Naive B cell (primary cell): ENCODE results near the gene TSC2. TPM values are rescaled to one million over a fixed set of nuclear protein-coding genes. Genes with fewer than 3 reads are reported as not detected.

Experiments used
- ATAC-seq, 2 donors: fragments of 150-1000 bp; cut with Tn5 transposase; 2 replicates each; pipeline ENCODE4 v1.10.0; 2021; ENCODE audit warnings: low read depth in 2 of 2, mild to moderate bottlenecking in 2 of 2, moderate library complexity in 2 of 2
- DNase-seq: peaks from one replicate; pipeline ENCODE4 v3.0.0; 2022
- H3K27ac Mint-ChIP-seq, 6 donors: one replicate each; pipeline ENCODE4 v1.8.0; 2020 to 2022; ENCODE audit warnings: mild to moderate bottlenecking in 6 of 6, mixed read lengths in 6 of 6, moderate library complexity in 5 of 6, inconsistent platforms in 2 of 6
- H3K27me3 Mint-ChIP-seq, 3 donors: one replicate each; pipeline ENCODE4 v1.8.0; 2021 to 2022; ENCODE audit warnings: mixed read lengths in 3 of 3, mild to moderate bottlenecking in 1 of 3
- H3K36me3 Mint-ChIP-seq, 2 donors: one replicate each; pipeline ENCODE4 v1.8.0; 2020 to 2022; ENCODE audit warnings: mixed read lengths in 2 of 2, inconsistent platforms in 1 of 2, mild to moderate bottlenecking in 1 of 2
- H3K4me1 Mint-ChIP-seq, 3 donors: one replicate each; pipeline ENCODE4 v1.8.0; 2020 to 2022; ENCODE audit warnings: mixed read lengths in 3 of 3, inconsistent platforms in 1 of 3, mild to moderate bottlenecking in 1 of 3, moderate library complexity in 1 of 3
- H3K4me3 Mint-ChIP-seq, 8 donors: one replicate each; pipeline ENCODE4 v1.8.0; 2020 to 2022; ENCODE audit warnings: mild to moderate bottlenecking in 8 of 8, mixed read lengths in 8 of 8, moderate library complexity in 8 of 8, inconsistent platforms in 2 of 8
- H3K9me3 Mint-ChIP-seq, 7 donors: one replicate each; pipeline ENCODE4 v1.8.0; 2020 to 2022; ENCODE audit warnings: mixed read lengths in 7 of 7, mild to moderate bottlenecking in 5 of 7, inconsistent platforms in 2 of 7, moderate library complexity in 1 of 7
- polyA plus RNA-seq, 6 donors: library from polyadenylated mRNA; unstranded; fragments of 300-500 nt; fragmentation: Illumina TruSeq; gene quantifications; one replicate each; pipeline ENCODE4 v1.2.3, GENCODE V29; 2021; ENCODE audit warnings: low read depth in 6 of 6

Gene TSC2
- polyA plus RNA-seq, 6 donors from 2014 or later: 16.6 to 45.0 (median 24.9) TPM

GRCh38 chr16:2038382-2039231, 9.2 kb upstream of the TSC2 start:
- Mint-ChIP-seq H3K27ac (no peak overlapping the region), H3K27me3 (peaks cover 0 to 10% (median 0%) of the 10 kb centered on the region in 3 donors), H3K9me3 (no peaks in the 10 kb centered on the region), H3K4me3 (no peak overlapping the region), H3K4me1 (peaks cover 0 to 6% (median 0%) of the 10 kb centered on the region in 3 donors), H3K36me3 (no peaks in the 10 kb centered on the region)
- DNase-seq (no peak), ATAC-seq (no peak)

- no peak for DNase-seq
- no peaks in the 10 kb centered on the region for H3K9me3 Mint-ChIP-seq
- H3K27ac Mint-ChIP-seq: no peak overlapping the region
- H3K4me1 Mint-ChIP-seq: peaks cover 0 to 6% (median 0%) of the 10 kb centered on the region in 3 donors
- H3K36me3 Mint-ChIP-seq: no peaks in the 10 kb centered on the region
- ATAC-seq: no peak
- no peak overlapping the region for H3K4me3 Mint-ChIP-seq
- peaks cover 0 to 5% (median 0%) of the 10 kb centered on the region in 3 donors for H3K27me3 Mint-ChIP-seq
Measured at GRCh38 chr16:2039274-2040031, 8.3 kb upstream of the TSC2 start.

GRCh38 chr16:2040041-2040786, 7.6 kb upstream of the TSC2 start:
- H3K4me3 Mint-ChIP-seq: no peak overlapping the region
- DNase-seq (no peak), ATAC-seq (no peak)
- no peaks in the 10 kb centered on the region for H3K36me3 Mint-ChIP-seq
- H3K4me1 Mint-ChIP-seq: peaks cover 0 to 6% (median 0%) of the 10 kb centered on the region in 3 donors
- no peaks in the 10 kb centered on the region for H3K9me3 Mint-ChIP-seq
- H3K27ac Mint-ChIP-seq: no peak overlapping the region
- H3K27me3 Mint-ChIP-seq: no peaks in the 10 kb centered on the region

GRCh38 chr16:2040787-2041522, 6.8 kb upstream of the TSC2 start:
- no peaks in the 10 kb centered on the region for H3K36me3 Mint-ChIP-seq
- DNase-seq (no peak), ATAC-seq (no peak)
- H3K4me3 Mint-ChIP-seq: no peak overlapping the region
- no peak overlapping the region for H3K27ac Mint-ChIP-seq
- H3K9me3 Mint-ChIP-seq: no peaks in the 10 kb centered on the region
- no peaks in the 10 kb centered on the region for H3K27me3 Mint-ChIP-seq
- H3K4me1 Mint-ChIP-seq: peaks cover 0 to 6% (median 0%) of the 10 kb centered on the region in 3 donors

- Mint-ChIP-seq H3K27ac (no peak overlapping the region), H3K36me3 (no peaks in the 10 kb centered on the region), H3K4me1 (peaks cover 10 to 15% (median 13%) of the 10 kb centered on the region in 3 donors), H3K9me3 (no peaks in the 10 kb centered on the region), H3K4me3 (no peak overlapping the region), H3K27me3 (no peaks in the 10 kb centered on the region)
- DNase-seq: no peak
- ATAC-seq: no peak
Measured at GRCh38 chr16:2042171-2042985, 5.4 kb upstream of the TSC2 start.

GRCh38 chr16:2042986-2043666, 4.7 kb upstream of the TSC2 start:
- ATAC-seq (no peak), DNase-seq (no peak)
- no peaks in the 10 kb centered on the region for H3K27me3 Mint-ChIP-seq
- no peaks in the 10 kb centered on the region for H3K36me3 Mint-ChIP-seq
- H3K9me3 Mint-ChIP-seq: no peaks in the 10 kb centered on the region
- no peak overlapping the region for H3K27ac Mint-ChIP-seq
- no peak overlapping the region for H3K4me3 Mint-ChIP-seq
- H3K4me1 Mint-ChIP-seq: peaks cover 11 to 15% (median 13%) of the 10 kb centered on the region in 3 donors

GRCh38 chr16:2043667-2044451, 3.9 kb upstream of the TSC2 start:
- H3K4me1 Mint-ChIP-seq: peaks cover 19 to 22% (median 20%) of the 10 kb centered on the region in 3 donors
- no peak overlapping the region for H3K27ac Mint-ChIP-seq
- ATAC-seq: no peak
- H3K4me3 Mint-ChIP-seq: no peak overlapping the region
- no peak for DNase-seq
- no peaks in the 10 kb centered on the region for H3K27me3 Mint-ChIP-seq
- no peaks in the 10 kb centered on the region for H3K36me3 Mint-ChIP-seq
- H3K9me3 Mint-ChIP-seq: no peaks in the 10 kb centered on the region

- no peaks in the 10 kb centered on the region for H3K27me3 Mint-ChIP-seq
- no peaks in the 10 kb centered on the region for H3K9me3 Mint-ChIP-seq
- H3K4me1 Mint-ChIP-seq: peaks cover 23 to 25% (median 24%) of the 10 kb centered on the region in 3 donors
- H3K4me3 Mint-ChIP-seq: no peak overlapping the region
- ATAC-seq (no peak), DNase-seq (no peak)
- H3K27ac Mint-ChIP-seq: peak overlapping the region in 1 of 6 donors; percentile 47
- no peaks in the 10 kb centered on the region for H3K36me3 Mint-ChIP-seq
Measured at GRCh38 chr16:2044541-2044940, 3.2 kb upstream of the TSC2 start.

- DNase-seq: no peak
- no peak for ATAC-seq
Measured at GRCh38 chr16:2045965-2046892, 1.6 kb upstream of the TSC2 start.

GRCh38 chr16:2046893-2047329, 874 bp upstream of the TSC2 start:
- Mint-ChIP-seq H3K9me3 (no peaks in the 10 kb centered on the region), H3K27me3 (no peaks in the 10 kb centered on the region), H3K36me3 (no peaks in the 10 kb centered on the region), H3K27ac (peak overlapping the region in 2 of 6 donors; percentile 87 to 89), H3K4me1 (peaks cover 23 to 25% (median 24%) of the 10 kb centered on the region in 3 donors), H3K4me3 (peak overlapping the region; percentile 86 to 97 (median 94))
- no peak for ATAC-seq
- no peak for DNase-seq

More at GRCh38 chr16:2045965-2046892, 1.6 kb upstream of the TSC2 start:
- peak overlapping the region in 1 of 6 donors; percentile 55 for H3K27ac Mint-ChIP-seq
- H3K4me3 Mint-ChIP-seq: peak overlapping the region; percentile 78 to 97 (median 92)
- no peaks in the 10 kb centered on the region for H3K36me3 Mint-ChIP-seq
- H3K9me3 Mint-ChIP-seq: no peaks in the 10 kb centered on the region
- no peaks in the 10 kb centered on the region for H3K27me3 Mint-ChIP-seq
- H3K4me1 Mint-ChIP-seq: peaks cover 23 to 25% (median 24%) of the 10 kb centered on the region in 3 donors
